ENCODE measurements around the gene CCM2.

GRCh38 chr7:45073031-45073785, 73.2 kb downstream of the CCM2 start:
- TF ChIP-seq POLR2AphosphoS5 (IDR thresholded peaks at IDR 0.05) (no peak), CTCF (IDR thresholded peaks at IDR 0.05) (no peak), POLR2A (IDR thresholded peaks at IDR 0.05) (no peak)
